GM12865 (cell line): ENCODE data around the gene GSN.

Experiments
- DNase-seq: peaks from one replicate; pipeline ENCODE4 v3.0.0; 2010; ENCODE audit warnings: low read depth
- H3K4me3 ChIP-seq: 2 replicates; pipeline ENCODE4 v1.5.1; 2011; ENCODE audit warnings: mild to moderate bottlenecking, low read depth, low read length, control low read depth
- CTCF ChIP-seq: IDR thresholded peaks from 2 replicates; pipeline ENCODE4 v1.5.1; 2011; ENCODE audit warnings: low read length, control low read depth, low read depth, inconsistent platforms; ENCODE audit not compliant: insufficient read depth; ENCODE audit errors: missing control alignments

GSN gene

GRCh38 chr9:121305269-121305994, 37.5 kb downstream of the GSN start:
- no peak for TF ChIP-seq CTCF
- DNase-seq = no peak
- H3K4me3 ChIP-seq = no peak overlapping the region

GRCh38 chr9:121307976-121308375, 40.0 kb downstream of the GSN start:
- no peak overlapping the region for H3K4me3 ChIP-seq
- TF ChIP-seq CTCF = no peak
- DNase-seq = no peak

DNA sequence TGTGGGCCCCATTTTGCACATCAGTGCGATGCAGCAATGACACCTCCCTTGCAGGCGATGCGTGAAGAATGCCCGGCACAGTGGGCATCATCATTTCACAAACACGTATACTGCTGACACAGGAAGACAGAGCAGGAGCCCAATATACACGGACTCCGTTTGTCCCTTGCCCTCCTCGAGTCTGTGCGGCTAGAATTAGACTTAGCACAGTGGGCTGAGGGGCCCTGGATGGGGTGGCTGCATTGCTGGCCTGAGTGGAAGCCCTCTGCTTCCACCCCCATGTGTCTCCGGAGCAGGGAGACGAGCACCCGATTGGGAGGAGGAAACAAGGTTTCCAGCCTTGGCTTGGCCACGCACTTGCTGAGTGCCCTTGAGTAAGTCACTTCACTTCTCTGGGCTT, 40.8 kb downstream of the GSN start:
- H3K4me3 ChIP-seq = no peak overlapping the region
- no peak for TF ChIP-seq CTCF
- no peak for DNase-seq

- no peak overlapping the region for H3K4me3 ChIP-seq
- DNase-seq = no peak
- TF ChIP-seq CTCF = no peak
Measured at GRCh38 chr9:121309171-121309570, 41.2 kb downstream of the GSN start.

- no peak for DNase-seq
- TF ChIP-seq CTCF = no peak
- H3K4me3 ChIP-seq = no peak overlapping the region
Measured at GRCh38 chr9:121309833-121310425, 42.0 kb downstream of the GSN start.

DNA sequence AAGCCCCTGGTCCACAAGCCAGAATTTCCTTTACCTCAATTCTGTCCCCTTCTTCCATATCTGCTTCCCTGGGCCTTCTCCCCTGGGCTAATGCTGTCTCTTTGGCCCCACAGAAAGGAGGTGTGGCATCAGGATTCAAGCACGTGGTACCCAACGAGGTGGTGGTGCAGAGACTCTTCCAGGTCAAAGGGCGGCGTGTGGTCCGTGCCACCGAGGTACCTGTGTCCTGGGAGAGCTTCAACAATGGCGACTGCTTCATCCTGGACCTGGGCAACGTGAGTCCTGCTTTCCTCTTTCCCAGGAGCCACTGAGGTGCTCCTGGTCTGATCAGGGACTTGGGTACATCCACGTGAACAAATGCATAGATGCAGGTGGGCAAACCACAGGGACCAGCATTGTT, 42.6 kb downstream of the GSN start:
- no peak for DNase-seq
- H3K4me3 ChIP-seq = no peak overlapping the region
- TF ChIP-seq CTCF = no peak

DNA sequence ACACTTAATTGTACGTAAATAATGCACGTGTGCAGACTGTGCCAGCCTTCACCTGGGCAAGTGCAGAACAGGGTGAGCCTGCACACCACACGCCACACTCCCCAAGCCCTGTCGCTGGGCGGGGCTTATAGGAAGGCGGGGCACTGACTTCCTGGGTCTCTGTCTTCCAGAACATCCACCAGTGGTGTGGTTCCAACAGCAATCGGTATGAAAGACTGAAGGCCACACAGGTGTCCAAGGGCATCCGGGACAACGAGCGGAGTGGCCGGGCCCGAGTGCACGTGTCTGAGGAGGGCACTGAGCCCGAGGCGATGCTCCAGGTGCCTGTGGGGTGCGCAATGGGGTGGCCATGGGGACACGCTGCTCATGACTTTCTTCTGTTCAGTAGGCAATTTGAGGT, 44.2 kb downstream of the GSN start:
- H3K4me3 ChIP-seq = no peak overlapping the region
- no peak for DNase-seq
- no peak for TF ChIP-seq CTCF
